SK-N-SH treated with all-trans-retinoic acid at 6 μM for 48 hours (cell line): ENCODE results near the gene ANKFN1.

Experiments used
- ATAC-seq: fragments of 200-7000 bp; cut with Tn5 transposase; 3 replicates; pipeline ENCODE4 v1.9.1; 2020; ENCODE audit warnings: mild to moderate bottlenecking, moderate library complexity
- ARNTL ChIP-seq: fragments of 450-650 bp; formaldehyde crosslinking; IDR thresholded peaks from 2 replicates; pipeline ENCODE4 v1.5.0; 2020; ENCODE audit warnings: low read depth, mild to moderate bottlenecking, moderate library complexity, borderline replicate concordance
- BACH2 ChIP-seq: fragments of 250-450 bp; sonication (Bioruptor Pico); IDR thresholded peaks from 2 replicates; pipeline ENCODE4 v1.9.0; 2021; ENCODE audit warnings: mild to moderate bottlenecking, borderline replicate concordance
- ESRRG ChIP-seq: fragments of 250-450 bp; sonication (Bioruptor Pico); IDR thresholded peaks from 2 replicates; pipeline ENCODE4 v1.6.1; 2021; ENCODE audit warnings: mild to moderate bottlenecking
- GLIS3 ChIP-seq: fragments of 250-450 bp; sonication (Bioruptor Pico); IDR thresholded peaks from 2 replicates; pipeline ENCODE4 v1.5.0; 2020; ENCODE audit warnings: mild to moderate bottlenecking, moderate library complexity
- ISL1 ChIP-seq: fragments of 250-450 bp; sonication (Bioruptor Pico); IDR thresholded peaks from 2 replicates; pipeline ENCODE4 v2.1.2; 2022; ENCODE audit warnings: mild to moderate bottlenecking, moderate library complexity
- OSR1 ChIP-seq: fragments of 250-450 bp; sonication (Bioruptor Pico); IDR thresholded peaks from 2 replicates; pipeline ENCODE4 v1.8.0; 2022; ENCODE audit warnings: moderate library complexity, mild to moderate bottlenecking, inconsistent platforms
- PPARA ChIP-seq: fragments of 250-450 bp; sonication (Bioruptor Pico); IDR thresholded peaks from 2 replicates; pipeline ENCODE4 v1.5.0; 2020; ENCODE audit warnings: mild to moderate bottlenecking, borderline replicate concordance
- RARB ChIP-seq: fragments of 250-450 bp; sonication (Bioruptor Pico); IDR thresholded peaks from 2 replicates; pipeline ENCODE4 v1.8.0; 2021; ENCODE audit warnings: mild to moderate bottlenecking, moderate library complexity
- SNAI2 ChIP-seq: fragments of 250-450 bp; sonication (Bioruptor Pico); IDR thresholded peaks from 2 replicates; pipeline ENCODE4 v1.5.0; 2020; ENCODE audit warnings: mild to moderate bottlenecking, moderate library complexity
- TCF4 ChIP-seq: fragments of 250-450 bp; sonication (Bioruptor Pico); IDR thresholded peaks from 2 replicates; pipeline ENCODE4 v1.8.0; 2021; ENCODE audit warnings: mild to moderate bottlenecking, moderate library complexity, borderline replicate concordance
- TOX ChIP-seq: fragments of 250-450 bp; sonication (Bioruptor Pico); IDR thresholded peaks from 2 replicates; pipeline ENCODE4 v1.8.0; 2021; ENCODE audit warnings: mild to moderate bottlenecking, moderate library complexity, borderline replicate concordance
- ZC3H10 ChIP-seq: fragments of 250-450 bp; sonication (Bioruptor Pico); IDR thresholded peaks from 2 replicates; pipeline ENCODE4 v1.5.1; 2021; ENCODE audit warnings: mild to moderate bottlenecking, moderate library complexity
- ZFP30 ChIP-seq: fragments of 450-650 bp; formaldehyde crosslinking; IDR thresholded peaks from 2 replicates; pipeline ENCODE4 v1.5.0; 2022; ENCODE audit warnings: mild to moderate bottlenecking, moderate library complexity
- ZNF565 ChIP-seq: fragments of 450-650 bp; formaldehyde crosslinking; conservative IDR thresholded peaks from 2 replicates; pipeline ENCODE4 v1.5.0; 2020; ENCODE audit warnings: low read depth, mild to moderate bottlenecking, moderate library complexity
- ZNF70 ChIP-seq: fragments of 450-650 bp; formaldehyde crosslinking; IDR thresholded peaks from 2 replicates; pipeline ENCODE4 v1.5.0; 2020; ENCODE audit warnings: mild to moderate bottlenecking, moderate library complexity
- ZNF8 ChIP-seq: fragments of 450-650 bp; formaldehyde crosslinking; IDR thresholded peaks from 2 replicates; pipeline ENCODE4 v1.5.0; 2020; ENCODE audit warnings: mild to moderate bottlenecking, moderate library complexity
- TF ChIP-seq, protein P1 (sequence below): fragments of 250-450 bp; sonication (Bioruptor Pico); IDR thresholded peaks from 2 replicates; pipeline ENCODE4 v1.5.0; 2020; ENCODE audit warnings: mild to moderate bottlenecking, moderate library complexity
- TF ChIP-seq, protein P2 (sequence below): fragments of 250-450 bp; sonication (Bioruptor Pico); IDR thresholded peaks from 2 replicates; pipeline ENCODE4 v1.8.0; 2020; ENCODE audit warnings: mild to moderate bottlenecking, moderate library complexity, borderline replicate concordance
- TF ChIP-seq, protein P3 (sequence below): fragments of 250-450 bp; sonication (Bioruptor Pico); IDR thresholded peaks from 2 replicates; pipeline ENCODE4 v1.5.1; 2021; ENCODE audit warnings: mild to moderate bottlenecking, moderate library complexity
- TF ChIP-seq, protein P4 (sequence below): fragments of 250-450 bp; sonication (Bioruptor Pico); IDR thresholded peaks from 2 replicates; pipeline ENCODE4 v1.5.1; 2020; ENCODE audit warnings: low read depth, mild to moderate bottlenecking, moderate library complexity
- TF ChIP-seq, protein P5 (sequence below): fragments of 250-450 bp; sonication (Bioruptor Pico); IDR thresholded peaks from 2 replicates; pipeline ENCODE4 v1.8.0; 2021; ENCODE audit warnings: low read depth, mild to moderate bottlenecking, moderate library complexity, borderline replicate concordance

The ANKFN1 gene

DNA sequence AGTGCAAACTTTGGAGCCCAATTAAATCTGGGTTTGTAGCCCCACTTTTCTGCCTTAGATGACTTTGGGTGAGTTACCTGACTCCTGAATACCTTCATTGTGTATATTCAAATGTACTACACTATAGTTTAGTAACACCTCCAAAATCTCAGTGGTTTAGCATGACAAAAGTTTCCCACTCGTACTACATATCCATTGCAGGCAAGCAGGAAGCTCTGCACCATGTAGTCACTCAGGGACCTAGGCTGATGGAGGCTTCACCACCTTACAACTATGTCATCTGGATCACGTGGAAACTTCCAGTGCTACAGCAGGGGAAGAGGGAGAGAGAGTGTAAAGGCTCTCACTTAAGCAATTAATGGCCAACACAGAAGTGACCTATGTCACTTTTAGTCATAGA, 14.2 kb downstream of the ANKFN1 start:
- no peak for ATAC-seq
- TF ChIP-seq ISL1 (CRISPR knock-in tag) (no peak), TCF4 (CRISPR knock-in tag) (no peak), TOX (CRISPR knock-in tag) (no peak), ZFP30 (CRISPR knock-in tag) (no peak), ZC3H10 (no peak), BACH2 (CRISPR knock-in tag) (no peak), RARB (CRISPR knock-in tag) (no peak), ZNF70 (no peak)
- TF ChIP-seq, protein P1, sequence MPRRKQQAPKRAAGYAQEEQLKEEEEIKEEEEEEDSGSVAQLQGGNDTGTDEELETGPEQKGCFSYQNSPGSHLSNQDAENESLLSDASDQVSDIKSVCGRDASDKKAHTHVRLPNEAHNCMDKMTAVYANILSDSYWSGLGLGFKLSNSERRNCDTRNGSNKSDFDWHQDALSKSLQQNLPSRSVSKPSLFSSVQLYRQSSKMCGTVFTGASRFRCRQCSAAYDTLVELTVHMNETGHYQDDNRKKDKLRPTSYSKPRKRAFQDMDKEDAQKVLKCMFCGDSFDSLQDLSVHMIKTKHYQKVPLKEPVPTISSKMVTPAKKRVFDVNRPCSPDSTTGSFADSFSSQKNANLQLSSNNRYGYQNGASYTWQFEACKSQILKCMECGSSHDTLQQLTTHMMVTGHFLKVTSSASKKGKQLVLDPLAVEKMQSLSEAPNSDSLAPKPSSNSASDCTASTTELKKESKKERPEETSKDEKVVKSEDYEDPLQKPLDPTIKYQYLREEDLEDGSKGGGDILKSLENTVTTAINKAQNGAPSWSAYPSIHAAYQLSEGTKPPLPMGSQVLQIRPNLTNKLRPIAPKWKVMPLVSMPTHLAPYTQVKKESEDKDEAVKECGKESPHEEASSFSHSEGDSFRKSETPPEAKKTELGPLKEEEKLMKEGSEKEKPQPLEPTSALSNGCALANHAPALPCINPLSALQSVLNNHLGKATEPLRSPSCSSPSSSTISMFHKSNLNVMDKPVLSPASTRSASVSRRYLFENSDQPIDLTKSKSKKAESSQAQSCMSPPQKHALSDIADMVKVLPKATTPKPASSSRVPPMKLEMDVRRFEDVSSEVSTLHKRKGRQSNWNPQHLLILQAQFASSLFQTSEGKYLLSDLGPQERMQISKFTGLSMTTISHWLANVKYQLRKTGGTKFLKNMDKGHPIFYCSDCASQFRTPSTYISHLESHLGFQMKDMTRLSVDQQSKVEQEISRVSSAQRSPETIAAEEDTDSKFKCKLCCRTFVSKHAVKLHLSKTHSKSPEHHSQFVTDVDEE (CRISPR knock-in tag) = no peak
- TF ChIP-seq, protein P2, sequence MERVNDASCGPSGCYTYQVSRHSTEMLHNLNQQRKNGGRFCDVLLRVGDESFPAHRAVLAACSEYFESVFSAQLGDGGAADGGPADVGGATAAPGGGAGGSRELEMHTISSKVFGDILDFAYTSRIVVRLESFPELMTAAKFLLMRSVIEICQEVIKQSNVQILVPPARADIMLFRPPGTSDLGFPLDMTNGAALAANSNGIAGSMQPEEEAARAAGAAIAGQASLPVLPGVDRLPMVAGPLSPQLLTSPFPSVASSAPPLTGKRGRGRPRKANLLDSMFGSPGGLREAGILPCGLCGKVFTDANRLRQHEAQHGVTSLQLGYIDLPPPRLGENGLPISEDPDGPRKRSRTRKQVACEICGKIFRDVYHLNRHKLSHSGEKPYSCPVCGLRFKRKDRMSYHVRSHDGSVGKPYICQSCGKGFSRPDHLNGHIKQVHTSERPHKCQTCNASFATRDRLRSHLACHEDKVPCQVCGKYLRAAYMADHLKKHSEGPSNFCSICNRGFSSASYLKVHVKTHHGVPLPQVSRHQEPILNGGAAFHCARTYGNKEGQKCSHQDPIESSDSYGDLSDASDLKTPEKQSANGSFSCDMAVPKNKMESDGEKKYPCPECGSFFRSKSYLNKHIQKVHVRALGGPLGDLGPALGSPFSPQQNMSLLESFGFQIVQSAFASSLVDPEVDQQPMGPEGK (CRISPR knock-in tag) = no peak

DNA sequence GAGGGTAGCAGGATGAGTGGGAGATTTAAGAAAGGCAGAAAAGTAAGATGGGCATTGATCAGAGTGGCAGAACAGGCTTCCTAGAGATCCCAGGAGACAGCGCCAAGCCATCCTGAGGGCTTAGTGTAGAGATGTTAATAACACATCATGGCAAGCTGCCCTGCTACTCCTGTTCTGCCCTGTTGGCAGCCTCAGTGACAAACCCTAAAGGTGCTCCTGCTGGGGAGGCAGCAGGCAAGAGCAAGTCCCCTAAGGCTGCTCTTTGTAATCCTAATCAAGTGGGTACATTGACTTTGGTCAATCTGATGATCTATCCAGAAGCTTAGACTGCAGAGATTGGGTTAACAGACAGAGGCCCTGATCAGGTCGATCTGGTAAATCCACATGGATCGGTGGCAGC, 16.3 kb downstream of the ANKFN1 start:
- no peak for ATAC-seq
- TF ChIP-seq SNAI2 (CRISPR knock-in tag) (no peak), OSR1 (CRISPR knock-in tag) (no peak), ARNTL (CRISPR knock-in tag) (no peak), PPARA (CRISPR knock-in tag) (no peak), TOX (CRISPR knock-in tag) (no peak), RARB (CRISPR knock-in tag) (no peak), ZNF8 (CRISPR knock-in tag) (no peak), ZNF70 (no peak), ZFP30 (CRISPR knock-in tag) (no peak), ISL1 (CRISPR knock-in tag) (no peak), ESRRG (CRISPR knock-in tag) (no peak), ZNF565 (CRISPR knock-in tag) (no peak), GLIS3 (CRISPR knock-in tag) (no peak), BACH2 (CRISPR knock-in tag) (no peak), ZC3H10 (no peak)
- TF ChIP-seq, protein P1 (CRISPR knock-in tag) = no peak
- TF ChIP-seq, protein P3, sequence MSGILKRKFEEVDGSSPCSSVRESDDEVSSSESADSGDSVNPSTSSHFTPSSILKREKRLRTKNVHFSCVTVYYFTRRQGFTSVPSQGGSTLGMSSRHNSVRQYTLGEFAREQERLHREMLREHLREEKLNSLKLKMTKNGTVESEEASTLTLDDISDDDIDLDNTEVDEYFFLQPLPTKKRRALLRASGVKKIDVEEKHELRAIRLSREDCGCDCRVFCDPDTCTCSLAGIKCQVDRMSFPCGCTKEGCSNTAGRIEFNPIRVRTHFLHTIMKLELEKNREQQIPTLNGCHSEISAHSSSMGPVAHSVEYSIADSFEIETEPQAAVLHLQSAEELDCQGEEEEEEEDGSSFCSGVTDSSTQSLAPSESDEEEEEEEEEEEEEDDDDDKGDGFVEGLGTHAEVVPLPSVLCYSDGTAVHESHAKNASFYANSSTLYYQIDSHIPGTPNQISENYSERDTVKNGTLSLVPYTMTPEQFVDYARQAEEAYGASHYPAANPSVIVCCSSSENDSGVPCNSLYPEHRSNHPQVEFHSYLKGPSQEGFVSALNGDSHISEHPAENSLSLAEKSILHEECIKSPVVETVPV (CRISPR knock-in tag) = no peak
- TF ChIP-seq, protein P4, sequence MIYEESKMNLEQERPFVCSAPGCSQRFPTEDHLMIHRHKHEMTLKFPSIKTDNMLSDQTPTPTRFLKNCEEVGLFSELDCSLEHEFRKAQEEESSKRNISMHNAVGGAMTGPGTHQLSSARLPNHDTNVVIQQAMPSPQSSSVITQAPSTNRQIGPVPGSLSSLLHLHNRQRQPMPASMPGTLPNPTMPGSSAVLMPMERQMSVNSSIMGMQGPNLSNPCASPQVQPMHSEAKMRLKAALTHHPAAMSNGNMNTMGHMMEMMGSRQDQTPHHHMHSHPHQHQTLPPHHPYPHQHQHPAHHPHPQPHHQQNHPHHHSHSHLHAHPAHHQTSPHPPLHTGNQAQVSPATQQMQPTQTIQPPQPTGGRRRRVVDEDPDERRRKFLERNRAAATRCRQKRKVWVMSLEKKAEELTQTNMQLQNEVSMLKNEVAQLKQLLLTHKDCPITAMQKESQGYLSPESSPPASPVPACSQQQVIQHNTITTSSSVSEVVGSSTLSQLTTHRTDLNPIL = no peak
- TF ChIP-seq, protein P2 (CRISPR knock-in tag) = no peak
- TF ChIP-seq, protein P5, sequence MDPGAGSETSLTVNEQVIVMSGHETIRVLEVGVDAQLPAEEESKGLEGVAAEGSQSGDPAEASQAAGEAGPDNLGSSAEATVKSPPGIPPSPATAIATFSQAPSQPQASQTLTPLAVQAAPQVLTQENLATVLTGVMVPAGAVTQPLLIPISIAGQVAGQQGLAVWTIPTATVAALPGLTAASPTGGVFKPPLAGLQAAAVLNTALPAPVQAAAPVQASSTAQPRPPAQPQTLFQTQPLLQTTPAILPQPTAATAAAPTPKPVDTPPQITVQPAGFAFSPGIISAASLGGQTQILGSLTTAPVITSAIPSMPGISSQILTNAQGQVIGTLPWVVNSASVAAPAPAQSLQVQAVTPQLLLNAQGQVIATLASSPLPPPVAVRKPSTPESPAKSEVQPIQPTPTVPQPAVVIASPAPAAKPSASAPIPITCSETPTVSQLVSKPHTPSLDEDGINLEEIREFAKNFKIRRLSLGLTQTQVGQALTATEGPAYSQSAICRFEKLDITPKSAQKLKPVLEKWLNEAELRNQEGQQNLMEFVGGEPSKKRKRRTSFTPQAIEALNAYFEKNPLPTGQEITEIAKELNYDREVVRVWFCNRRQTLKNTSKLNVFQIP (CRISPR knock-in tag) = no peak
